Fibroblast of peridontal ligament (primary cell): Measurements from ENCODE around the gene GPR78.
A peak's percentile ranks its signal among the peaks of the same experiment; 100 is the strongest.

Experiments used
- DNase-seq: peaks from one replicate; pipeline ENCODE4 v3.0.0-alpha.2; 2010; ENCODE audit errors: extremely low read depth

The GPR78 gene

GRCh38 chr4:8546766-8547107 lies 33.5 kb upstream of the GPR78 start:
- DNase-seq, result no peak

DNA sequence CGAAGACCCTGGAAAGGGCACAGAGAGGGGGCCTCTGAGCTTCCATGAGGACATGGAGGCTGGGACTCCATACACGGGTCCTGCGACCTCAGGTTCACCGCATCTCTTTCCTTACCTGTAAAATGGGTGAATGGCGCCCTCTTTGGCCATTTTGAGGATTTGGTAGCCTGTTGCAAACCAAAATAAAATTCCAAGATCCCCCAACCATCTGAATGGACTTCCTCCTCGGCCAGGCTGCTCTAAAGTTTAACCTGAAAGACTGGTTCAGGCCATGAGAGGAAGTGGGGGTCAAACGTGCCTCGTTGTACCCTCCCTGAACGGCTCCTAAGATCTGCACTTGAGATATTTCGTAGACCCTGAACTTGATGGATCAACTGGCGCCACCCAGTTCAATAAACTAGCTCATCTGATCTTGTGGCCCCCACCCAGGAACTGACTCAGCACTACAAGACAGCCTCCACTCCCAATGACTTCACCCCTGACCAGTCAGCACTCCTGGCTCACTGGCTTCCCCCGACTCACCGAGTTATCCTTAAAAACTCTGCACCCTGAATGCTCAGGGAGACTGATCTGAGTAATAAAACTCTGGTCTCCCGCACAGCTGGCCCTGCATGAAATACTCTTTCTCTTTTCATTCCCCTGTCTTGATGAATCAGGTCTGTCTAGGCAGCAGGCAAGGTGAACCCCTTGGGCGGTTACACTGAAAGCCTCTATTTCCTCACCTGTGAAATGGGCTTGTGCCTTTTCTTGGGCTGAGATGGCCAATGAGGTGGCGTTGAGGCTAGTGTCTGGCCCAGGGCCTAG lies 32.9 kb upstream of the GPR78 start:
- DNase-seq, result peak; percentile 58

GRCh38 chr4:8547912-8548730 lies 32.1 kb upstream of the GPR78 start:
- DNase-seq, result no peak

GRCh38 chr4:8548731-8549351 lies 31.4 kb upstream of the GPR78 start:
- no peak for DNase-seq

GRCh38 chr4:8549352-8549931 lies 30.8 kb upstream of the GPR78 start:
- no peak for DNase-seq

DNA sequence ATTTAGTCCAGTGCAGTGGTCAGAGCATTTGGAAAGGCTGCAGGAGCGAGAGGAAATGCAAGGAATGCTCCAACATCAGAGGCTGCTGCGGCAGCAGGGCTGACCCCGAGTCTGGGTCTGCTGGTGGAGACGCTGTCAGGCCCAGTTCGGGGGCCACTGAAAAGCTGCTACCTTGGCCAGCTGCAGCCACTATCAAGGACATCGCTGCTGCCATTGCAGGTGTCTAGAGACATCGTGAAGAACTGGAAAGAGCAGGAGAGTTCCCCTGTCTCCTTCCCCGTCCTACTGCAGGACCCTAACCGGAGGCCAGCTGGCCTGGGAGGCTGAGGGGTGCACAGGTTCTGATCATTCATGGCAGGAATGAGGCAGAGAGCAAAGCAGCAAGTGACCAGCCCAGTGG lies 29.5 kb upstream of the GPR78 start:
- no peak for DNase-seq

DNA sequence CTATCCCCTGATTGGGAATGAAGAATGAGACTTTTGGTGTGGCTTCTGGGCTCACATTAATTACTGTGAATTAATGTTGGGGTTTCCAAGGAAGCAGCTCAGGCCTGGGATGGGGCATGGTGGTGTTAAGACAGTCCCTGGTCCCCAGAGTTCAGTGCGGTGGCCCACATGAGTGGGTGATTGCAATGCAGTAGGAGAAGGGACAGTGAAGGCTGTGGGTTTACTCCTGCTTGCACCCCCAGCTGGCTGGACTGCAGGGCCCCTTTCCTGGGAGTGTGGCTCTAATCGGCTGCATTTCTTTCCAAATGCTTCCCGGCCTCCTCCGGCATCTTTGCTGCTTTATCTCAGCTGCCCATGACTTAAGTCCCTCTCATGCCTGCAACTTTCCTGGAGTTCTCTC lies 28.2 kb upstream of the GPR78 start:
- no peak for DNase-seq

DNA sequence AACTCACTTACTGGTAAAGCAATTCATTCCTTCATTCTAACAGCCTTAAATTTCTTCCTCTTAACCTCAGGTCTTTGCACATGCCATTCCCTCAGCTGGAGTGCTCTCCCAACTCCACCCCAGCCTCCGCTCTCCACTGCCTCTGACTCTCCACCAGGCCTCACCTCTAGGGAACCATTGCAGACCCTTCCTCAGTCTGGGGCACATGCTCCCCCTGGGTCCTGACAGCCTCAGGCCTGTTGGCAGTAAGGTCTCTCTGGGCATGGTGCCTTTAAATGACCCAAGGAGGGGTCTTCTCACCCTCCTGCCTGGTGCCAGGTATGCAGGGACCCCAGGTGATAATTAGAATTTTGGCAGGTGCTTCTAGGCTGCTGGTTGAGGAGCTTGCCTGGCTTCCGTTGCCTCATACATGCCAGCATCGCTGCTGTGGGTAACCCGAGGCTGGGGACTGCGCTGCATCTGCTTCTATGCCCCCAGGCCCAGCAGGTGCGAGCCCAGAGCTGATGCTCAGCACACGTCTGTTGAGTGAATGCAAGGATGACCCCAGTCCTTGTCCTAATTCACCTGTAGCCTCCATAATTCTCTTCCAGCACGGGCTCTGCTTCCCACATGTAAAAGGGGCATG lies 27.5 kb upstream of the GPR78 start:
- DNase-seq, result no peak

DNA sequence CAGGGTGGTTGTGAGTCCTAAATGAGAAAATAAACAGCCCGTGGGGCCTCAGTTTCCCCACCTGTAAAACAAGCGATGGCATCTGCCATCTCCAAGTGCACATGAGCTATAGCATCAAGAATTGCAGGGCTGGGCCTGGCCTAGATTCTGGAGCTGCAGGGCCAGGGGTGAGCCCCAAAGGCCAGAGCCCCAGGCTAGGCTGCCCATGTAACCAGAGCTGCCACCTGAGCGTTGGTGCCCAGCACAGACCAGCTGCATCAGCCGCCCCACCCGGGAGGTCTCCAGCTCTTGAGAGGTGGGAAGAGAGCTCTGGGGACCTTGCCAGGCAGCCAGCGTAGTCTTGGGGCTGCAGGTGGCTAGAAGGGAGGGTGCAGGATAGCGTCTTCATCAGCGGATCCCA lies 27.0 kb upstream of the GPR78 start:
- no peak for DNase-seq

- no peak for DNase-seq
Observed at GRCh38 chr4:8553991-8554405, 26.2 kb upstream of the GPR78 start.

- no peak for DNase-seq
Observed at GRCh38 chr4:8554555-8555100, 25.6 kb upstream of the GPR78 start.

- no peak for DNase-seq
Observed at GRCh38 chr4:8555716-8556115, 24.5 kb upstream of the GPR78 start.

- DNase-seq, result peak; percentile 25
Observed at GRCh38 chr4:8556341-8557150, 23.6 kb upstream of the GPR78 start.

GRCh38 chr4:8557151-8558076 lies 22.8 kb upstream of the GPR78 start:
- DNase-seq, result no peak

DNA sequence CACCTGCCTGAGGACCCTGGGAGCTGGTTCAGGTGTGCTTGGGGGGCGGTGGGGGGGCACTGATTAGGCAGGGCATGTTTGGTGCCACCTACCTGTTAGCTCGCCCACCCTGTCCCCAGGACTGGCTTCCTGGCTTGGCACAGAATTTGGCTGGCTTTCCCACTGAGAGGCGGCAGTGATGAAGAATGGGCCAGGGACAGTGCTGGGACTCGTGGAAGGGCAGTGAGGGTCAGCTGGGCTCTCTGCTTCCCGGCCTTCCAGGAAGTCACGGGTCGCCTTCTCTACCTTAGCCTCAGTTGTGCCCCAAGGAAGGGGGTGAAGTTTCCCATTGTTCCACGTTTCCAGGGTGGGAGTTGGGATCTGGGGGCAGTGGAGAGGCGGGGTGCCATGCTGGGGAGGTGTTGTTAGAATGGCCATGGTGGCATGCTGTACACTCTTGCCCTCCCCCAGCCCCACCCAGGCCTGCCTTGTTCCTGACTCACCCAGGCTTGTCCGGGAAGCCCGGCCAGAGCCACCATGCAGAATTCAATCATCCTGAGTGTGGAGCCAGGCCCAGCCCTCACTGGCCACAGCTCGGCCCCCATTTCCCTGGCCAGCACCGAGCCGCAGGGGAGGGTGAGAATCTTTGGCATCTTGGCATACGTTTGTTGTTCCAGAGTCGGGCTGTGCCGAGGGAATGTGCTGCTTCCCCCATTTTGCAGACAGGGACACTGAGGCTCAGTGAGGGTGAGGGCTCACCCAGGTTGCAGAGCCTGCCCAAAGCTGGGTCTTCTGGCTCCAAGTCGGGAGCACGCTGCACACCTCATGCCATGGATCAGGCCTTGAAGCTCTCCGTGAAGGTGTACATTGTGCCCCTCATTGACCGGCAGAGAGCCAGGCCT lies 21.9 kb upstream of the GPR78 start:
- DNase-seq, result no peak

DNA sequence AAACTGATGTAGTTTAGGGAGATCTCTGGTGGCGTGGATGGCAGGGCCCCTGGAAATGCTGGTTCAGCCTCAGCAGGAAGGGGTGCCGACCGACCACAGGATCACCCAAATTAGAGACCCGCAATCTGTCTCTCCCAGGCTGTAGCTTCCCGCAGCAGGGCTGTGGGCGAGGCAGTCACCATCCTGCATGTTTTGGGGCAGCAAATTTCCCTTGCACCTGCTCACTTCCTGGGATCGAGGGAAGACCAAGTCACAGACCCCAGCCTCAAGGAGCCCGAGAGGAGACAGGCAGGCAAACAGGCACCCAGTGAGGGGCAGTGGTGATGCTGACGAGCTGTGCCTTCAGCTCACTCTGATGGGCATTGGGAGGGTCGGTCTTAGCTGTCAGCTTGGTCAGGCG lies 21.2 kb upstream of the GPR78 start:
- no peak for DNase-seq

GRCh38 chr4:8559524-8560264 lies 20.5 kb upstream of the GPR78 start:
- no peak for DNase-seq
